K562 (cell line): ENCODE data around the gene TCF15. TPM values are rescaled to one million over a fixed set of nuclear protein-coding genes. Genes with fewer than 3 reads are reported as not detected.

Experiments
- CREB1 ChIP-seq, 2 experiments: sonication (generic) in 1 of 2; formaldehyde crosslinking in 1 of 2; IDR thresholded peaks; 2 replicates each; pipeline versions ENCODE4 v1.6.1 to v1.8.0; 2012 to 2022; ENCODE audit warnings: inconsistent platforms in 1 of 2, mild to moderate bottlenecking in 1 of 2, missing genetic modification reagents in 1 of 2, moderate library complexity in 1 of 2
- MEF2D ChIP-seq: conservative IDR thresholded peaks from 2 replicates; pipeline ENCODE4 v1.6.1; 2016; ENCODE audit warnings: low read depth, missing genetic modification characterization, missing compliant biosample characterization
- PHF8 ChIP-seq: fragments of 200-600 bp; sonication (generic); IDR thresholded peaks from 2 replicates; pipeline ENCODE4 v1.6.1; 2012; ENCODE audit warnings: mixed run types, mild to moderate bottlenecking, inconsistent platforms, low read length, moderate library complexity, borderline replicate concordance
- TEAD1 ChIP-seq, 2 experiments: fragments of 450-650 bp in 1 of 2; sonication (generic) in 1 of 2; formaldehyde crosslinking; IDR thresholded peaks; 2 replicates each; pipeline versions ENCODE4 v1.4.0 to v1.8.0; 2020 to 2022; ENCODE audit warnings: mild to moderate bottlenecking in 2 of 2, missing genetic modification reagents in 1 of 2
- polyA plus RNA-seq, 8 experiments: library from polyadenylated mRNA; depleted of rRNA in 4 of 8; stranded (reverse) in 5 of 8; unstranded in 3 of 8; fragments of >200 nt; fragmentation: Nextera tagmentation in 2 of 8; fragmentation: Illumina TruSeq in 1 of 8; extraction: Ambion mirVana in 2 of 8; extraction: Trizol in 1 of 8; gene quantifications; 2 replicates each; pipeline versions ENCODE4 v1.2.1 to v1.2.3, GENCODE V29; 2011 to 2014; ENCODE audit warnings: inconsistent platforms in 1 of 8, missing spikeins in 1 of 8
- total RNA-seq, 7 experiments: library from RNA; depleted of rRNA in 6 of 7; stranded (reverse); fragments of >200 nt in 6 of 7; fragmentation: Illumina TruSeq in 2 of 7; extraction: Trizol in 2 of 7; gene quantifications; 2 replicates each; pipeline versions ENCODE4 v1.2.1 to v1.2.3, GENCODE V29; 2011 to 2021; ENCODE audit warnings: low replicate concordance in 1 of 7
- TF ChIP-seq, protein P1 (sequence below), 3 experiments: fragments of 200-800 bp in 1 of 3; fragments of 250-450 bp in 1 of 3; fragments of 450-650 bp in 1 of 3; sonication (Bioruptor Pico) in 1 of 3; sonication (Bioruptor generic) in 1 of 3; formaldehyde crosslinking in 1 of 3; IDR thresholded peaks; 2 replicates each; pipeline versions ENCODE4 v1.6.1 to v1.8.0; 2016 to 2022; ENCODE audit warnings: mild to moderate bottlenecking in 2 of 3, missing genetic modification characterization in 2 of 3, missing compliant biosample characterization in 1 of 3, moderate library complexity in 1 of 3
- TF ChIP-seq, protein P2 (sequence below): sonication (generic); formaldehyde crosslinking; IDR thresholded peaks from 2 replicates; pipeline ENCODE4 v1.9.0; 2022; ENCODE audit warnings: mild to moderate bottlenecking, missing genetic modification reagents

TCF15 gene
- total and polyA plus RNA-seq, 9 of the 15 experiments (the other 6 are each of a cell fraction or from before 2014, with no cell fraction given): 0.04 to 5.0 (median 1.2) TPM

DNA sequence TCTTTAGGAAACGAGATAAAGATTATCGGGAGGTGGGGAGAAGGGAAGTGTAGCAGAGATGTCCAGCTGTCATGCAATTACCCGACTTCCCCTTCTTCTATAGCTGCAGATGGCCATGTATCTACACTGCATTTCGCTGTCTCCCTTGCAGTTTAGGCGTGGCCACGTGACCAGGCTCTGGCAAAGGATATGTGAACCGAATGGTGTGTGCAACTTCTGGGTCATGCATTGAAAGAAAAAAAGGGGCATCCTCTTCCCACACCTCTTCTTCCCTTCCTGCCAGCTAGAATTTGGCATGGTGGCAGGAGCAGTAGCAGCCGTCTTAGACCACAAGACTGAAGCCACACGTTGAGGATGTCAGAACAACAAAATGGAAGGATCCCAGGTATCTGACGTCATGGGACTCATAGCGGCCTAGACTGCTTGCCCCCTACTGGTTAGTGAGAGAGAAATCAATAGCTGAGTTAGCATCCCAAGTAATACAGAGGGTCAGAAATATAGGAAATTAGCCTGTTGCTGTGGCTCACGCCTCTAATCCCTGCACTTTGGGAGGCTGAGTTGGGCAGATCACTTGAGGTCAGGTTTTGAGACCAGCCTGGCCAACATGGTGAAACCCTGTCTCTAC, 32.8 kb downstream of the TCF15 start (continued):
- TF ChIP-seq MEF2D: 0 out of 2 replicates have a peak, but pooled peaks have one; percentile 32
- TF ChIP-seq PHF8: peak; percentile 16; the same call in 1 of the 2 replicates
- TF ChIP-seq TEAD1 (CRISPR knock-in tag; IDR thresholded peaks at IDR 0.05): peak in 1 of 2 experiments; percentile 62; a peak in 1 of 4 replicates
- TF ChIP-seq, protein P1, sequence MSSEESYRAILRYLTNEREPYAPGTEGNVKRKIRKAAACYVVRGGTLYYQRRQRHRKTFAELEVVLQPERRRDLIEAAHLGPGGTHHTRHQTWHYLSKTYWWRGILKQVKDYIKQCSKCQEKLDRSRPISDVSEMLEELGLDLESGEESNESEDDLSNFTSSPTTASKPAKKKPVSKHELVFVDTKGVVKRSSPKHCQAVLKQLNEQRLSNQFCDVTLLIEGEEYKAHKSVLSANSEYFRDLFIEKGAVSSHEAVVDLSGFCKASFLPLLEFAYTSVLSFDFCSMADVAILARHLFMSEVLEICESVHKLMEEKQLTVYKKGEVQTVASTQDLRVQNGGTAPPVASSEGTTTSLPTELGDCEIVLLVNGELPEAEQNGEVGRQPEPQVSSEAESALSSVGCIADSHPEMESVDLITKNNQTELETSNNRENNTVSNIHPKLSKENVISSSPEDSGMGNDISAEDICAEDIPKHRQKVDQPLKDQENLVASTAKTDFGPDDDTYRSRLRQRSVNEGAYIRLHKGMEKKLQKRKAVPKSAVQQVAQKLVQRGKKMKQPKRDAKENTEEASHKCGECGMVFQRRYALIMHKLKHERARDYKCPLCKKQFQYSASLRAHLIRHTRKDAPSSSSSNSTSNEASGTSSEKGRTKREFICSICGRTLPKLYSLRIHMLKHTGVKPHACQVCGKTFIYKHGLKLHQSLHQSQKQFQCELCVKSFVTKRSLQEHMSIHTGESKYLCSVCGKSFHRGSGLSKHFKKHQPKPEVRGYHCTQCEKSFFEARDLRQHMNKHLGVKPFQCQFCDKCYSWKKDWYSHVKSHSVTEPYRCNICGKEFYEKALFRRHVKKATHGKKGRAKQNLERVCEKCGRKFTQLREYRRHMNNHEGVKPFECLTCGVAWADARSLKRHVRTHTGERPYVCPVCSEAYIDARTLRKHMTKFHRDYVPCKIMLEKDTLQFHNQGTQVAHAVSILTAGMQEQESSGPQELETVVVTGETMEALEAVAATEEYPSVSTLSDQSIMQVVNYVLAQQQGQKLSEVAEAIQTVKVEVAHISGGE (CRISPR knock-in tag; IDR thresholded peaks at IDR 0.05): no peak
- TF ChIP-seq, protein P2, sequence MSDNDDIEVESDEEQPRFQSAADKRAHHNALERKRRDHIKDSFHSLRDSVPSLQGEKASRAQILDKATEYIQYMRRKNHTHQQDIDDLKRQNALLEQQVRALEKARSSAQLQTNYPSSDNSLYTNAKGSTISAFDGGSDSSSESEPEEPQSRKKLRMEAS (CRISPR knock-in tag): peak; percentile 91
- TF ChIP-seq CREB1 (IDR thresholded peaks at IDR 0.05): peak; percentile 55
- TF ChIP-seq CREB1 (CRISPR knock-in tag; IDR thresholded peaks at IDR 0.05): peak; percentile 86
